AG04449 (cell line): ENCODE measurements around the gene MOGAT3.

Experiments used
- CTCF ChIA-PET: fragments of 350-600 bp; formaldehyde crosslinking; extraction: SDS; loops from one replicate; lab custom pipeline; 2021; ENCODE audit warnings: antibody characterized with exemption; lab: Yijun Ruan, JAX
- POLR2A ChIA-PET: fragments of 400-600, 350-600 bp; formaldehyde crosslinking; extraction: SDS; loops from one replicate; lab custom pipeline; 2020; ENCODE audit warnings: antibody characterized with exemption, inconsistent platforms; lab: Yijun Ruan, JAX
- DNase-seq: peaks from one replicate; pipeline ENCODE4 v3.0.0-alpha.2; 2010; ENCODE audit warnings: low read depth, low spot score
- H3K4me3 ChIP-seq: 2 replicates; pipeline ENCODE4 v1.5.1; 2011; ENCODE audit warnings: low read depth, mild to moderate bottlenecking, control low read depth, low read length
- CTCF ChIP-seq: IDR thresholded peaks from one replicate; pipeline ENCODE4 v1.5.1; 2011; ENCODE audit warnings: mild to moderate bottlenecking, moderate library complexity, low read length, control low read depth, inconsistent platforms; ENCODE audit not compliant: insufficient read depth; ENCODE audit errors: missing control alignments

The MOGAT3 gene

GRCh38 chr7:101217388-101218235 lies 16.8 kb upstream of the MOGAT3 start, which contains the start of the genes PLOD3 and ZNHIT1:
PLOD3 (minus strand) TSS chr7:101217581; CDS start chr7:101217274, 307 bp downstream.
ZNHIT1 (plus strand) TSS chr7:101218165; CDS start chr7:101218196, 31 bp downstream.
- peak; percentile 13 for TF ChIP-seq CTCF
- ChIA-PET CTCF (interaction anchor here (0.7 to 9.8 kb wide), 20 partner anchors 7 to 512 kb away, joined by 3 to 105 read pairs (median 4); partner anchors contain the start of genes CLDN15, FIS1 and POP7), POLR2A (interaction anchor here (0.6 to 2.3 kb wide), 14 partner anchors 8 to 343 kb away, joined by 3 to 14 read pairs (median 6); partner anchors contain the start of genes FIS1, SERPINE1, SRRT and VGF)
- H3K4me3 ChIP-seq: peak within 1 kb of the TSS; percentile 91
- peak; percentile 85 for DNase-seq

- no peak for DNase-seq
- TF ChIP-seq CTCF: peak; percentile 15
- peak overlapping the region; percentile 91 for H3K4me3 ChIP-seq
- CTCF ChIA-PET: interaction anchor here (0.7 to 9.8 kb wide), 16 partner anchors 8 to 76 kb away, joined by 3 to 105 read pairs (median 6); partner anchors contain the start of gene FIS1
- POLR2A ChIA-PET: interaction anchor here (0.7 to 2.3 kb wide), 10 partner anchors 8 to 90 kb away, joined by 3 to 14 read pairs (median 6); partner anchors contain the start of genes FIS1, SERPINE1 and VGF
Measured at GRCh38 chr7:101216860-101217387, 16.1 kb upstream of the MOGAT3 start.

GRCh38 chr7:101216001-101216859 lies 15.4 kb upstream of the MOGAT3 start:
- TF ChIP-seq CTCF: no peak
- CTCF ChIA-PET: interaction anchor here (1.0 to 9.8 kb wide), 9 partner anchors 11 to 76 kb away, joined by 3 to 105 read pairs (median 12); partner anchors contain the start of gene FIS1
- POLR2A ChIA-PET: interaction anchor here (0.7 to 2.3 kb wide), 4 partner anchors 11 to 14 kb away, joined by 3 to 11 read pairs (median 6); no protein-coding TSS in a partner anchor
- peak overlapping the region; percentile 91 for H3K4me3 ChIP-seq
- no peak for DNase-seq

- ChIA-PET CTCF (interaction anchor here (9.8 kb wide), 1 partner anchor 18 kb away, joined by 105 read pairs; no protein-coding TSS in a partner anchor), POLR2A (interaction anchor here (1.1 kb wide), 1 partner anchor 32 kb away, joined by 3 read pairs; no protein-coding TSS in a partner anchor)
- no peak for TF ChIP-seq CTCF
- no peak overlapping the region for H3K4me3 ChIP-seq
- no peak for DNase-seq
Measured at GRCh38 chr7:101212014-101212413, 11.2 kb upstream of the MOGAT3 start.

- CTCF ChIA-PET: interaction anchor here (1.6 to 9.8 kb wide), 3 partner anchors 18 to 71 kb away, joined by 4 to 105 read pairs (median 5); no protein-coding TSS in a partner anchor
- no peak for DNase-seq
- POLR2A ChIA-PET: no interaction called here
- no peak for TF ChIP-seq CTCF
- no peak overlapping the region for H3K4me3 ChIP-seq
Measured at GRCh38 chr7:101211501-101211900, 10.7 kb upstream of the MOGAT3 start.
